HL-60 (cell line): ENCODE results near the gene ZCCHC2.

Source experiments
- DNase-seq, 2 experiments: peaks; one replicate each; pipeline ENCODE4 v3.0.0-alpha.2; 2010 to 2020; ENCODE audit warnings: low read depth in 1 of 2, low spot score in 1 of 2
- H3K27ac ChIP-seq: fragments of 250-450 bp; sonication (Bioruptor Pico); replicated peaks from 2 replicates; pipeline ENCODE4 v1.5.1; 2020; ENCODE audit warnings: mild to moderate bottlenecking, moderate library complexity
- H3K27me3 ChIP-seq: fragments of 250-450 bp; sonication (Bioruptor Pico); 2 replicates; pipeline ENCODE4 v1.5.1; 2021; ENCODE audit warnings: mild to moderate bottlenecking, moderate library complexity; ENCODE audit not compliant: insufficient read depth, poor library complexity, severe bottlenecking
- H3K4me3 ChIP-seq: replicated peaks from 2 replicates; pipeline ENCODE4 v1.5.1; 2011; ENCODE audit warnings: mild to moderate bottlenecking, control low read depth, low read length; ENCODE audit not compliant: insufficient read depth
- CTCF ChIP-seq: IDR thresholded peaks from one replicate; pipeline ENCODE4 v1.5.1; 2011; ENCODE audit warnings: low read length, control low read depth, inconsistent platforms; ENCODE audit not compliant: insufficient read depth
- GABPA ChIP-seq: IDR thresholded peaks from 2 replicates; pipeline ENCODE4 v1.6.1; 2012; ENCODE audit warnings: low read depth
- POLR2AphosphoS5 ChIP-seq: IDR thresholded peaks from 2 replicates; pipeline ENCODE4 v1.6.1; 2012; ENCODE audit warnings: low read depth
- REST ChIP-seq: IDR thresholded peaks from 2 replicates; pipeline ENCODE4 v1.6.1; 2012; ENCODE audit warnings: low read depth; ENCODE audit not compliant: insufficient replicate concordance
- SPI1 ChIP-seq: IDR thresholded peaks from 2 replicates; pipeline ENCODE4 v1.6.1; 2012; ENCODE audit warnings: low read depth, mild to moderate bottlenecking, borderline replicate concordance

The ZCCHC2 gene

GRCh38 chr18:62531931-62532330 lies 9.1 kb downstream of the ZCCHC2 start:
- H3K27ac ChIP-seq, result no peak overlapping the region
- H3K4me3 ChIP-seq, result no peak overlapping the region
- TF ChIP-seq SPI1 (no peak), CTCF (no peak), POLR2AphosphoS5 (no peak), REST (no peak), GABPA (no peak)
- H3K27me3 ChIP-seq, result no peaks in the 10 kb centered on the region
- DNase-seq, result no peak

GRCh38 chr18:62536005-62536404 lies 13.2 kb downstream of the ZCCHC2 start:
- no peak for TF ChIP-seq CTCF
- TF ChIP-seq POLR2AphosphoS5, result no peak
- no peak for TF ChIP-seq SPI1
- no peak for TF ChIP-seq REST
- no peak for TF ChIP-seq GABPA
- H3K4me3 ChIP-seq, result no peak overlapping the region
- no peak for DNase-seq
- H3K27ac ChIP-seq, result no peak overlapping the region
- no peaks in the 10 kb centered on the region for H3K27me3 ChIP-seq

- no peak for DNase-seq
- no peaks in the 10 kb centered on the region for H3K27me3 ChIP-seq
Measured at GRCh38 chr18:62537042-62537894, 14.4 kb downstream of the ZCCHC2 start.

More at GRCh38 chr18:62537042-62537894, 14.4 kb downstream of the ZCCHC2 start:
- H3K4me3 ChIP-seq, result no peak overlapping the region
- H3K27ac ChIP-seq, result no peak overlapping the region
- TF ChIP-seq SPI1 (peak; percentile 30; the same call in 1 of the 2 replicates), GABPA (no peak), REST (no peak)
